HG03025 (cell line): Measurements from ENCODE around the gene ERVK3-1.
A peak's percentile ranks its signal among the peaks of the same experiment; 100 is the strongest.
"Not testable (repeated sequence)": the region's sequence is repeated elsewhere in the genome, so short reads cannot be mapped to it uniquely, and the experiment has no call there.

Source experiments
- ATAC-seq: cut with Tn5 transposase; IDR thresholded peaks from one replicate; pipeline ENCODE4 v1.9.1; 2021; ENCODE audit warnings: mild to moderate bottlenecking, moderate library complexity; ENCODE audit not compliant: unreplicated experiment, low FRiP score

Gene ERVK3-1, protein sequence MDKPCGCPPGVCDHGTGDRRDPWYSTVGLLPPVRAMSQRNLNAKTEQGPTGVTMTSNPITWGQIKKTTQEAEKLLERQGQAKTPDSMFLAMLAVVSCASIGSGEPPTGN

DNA sequence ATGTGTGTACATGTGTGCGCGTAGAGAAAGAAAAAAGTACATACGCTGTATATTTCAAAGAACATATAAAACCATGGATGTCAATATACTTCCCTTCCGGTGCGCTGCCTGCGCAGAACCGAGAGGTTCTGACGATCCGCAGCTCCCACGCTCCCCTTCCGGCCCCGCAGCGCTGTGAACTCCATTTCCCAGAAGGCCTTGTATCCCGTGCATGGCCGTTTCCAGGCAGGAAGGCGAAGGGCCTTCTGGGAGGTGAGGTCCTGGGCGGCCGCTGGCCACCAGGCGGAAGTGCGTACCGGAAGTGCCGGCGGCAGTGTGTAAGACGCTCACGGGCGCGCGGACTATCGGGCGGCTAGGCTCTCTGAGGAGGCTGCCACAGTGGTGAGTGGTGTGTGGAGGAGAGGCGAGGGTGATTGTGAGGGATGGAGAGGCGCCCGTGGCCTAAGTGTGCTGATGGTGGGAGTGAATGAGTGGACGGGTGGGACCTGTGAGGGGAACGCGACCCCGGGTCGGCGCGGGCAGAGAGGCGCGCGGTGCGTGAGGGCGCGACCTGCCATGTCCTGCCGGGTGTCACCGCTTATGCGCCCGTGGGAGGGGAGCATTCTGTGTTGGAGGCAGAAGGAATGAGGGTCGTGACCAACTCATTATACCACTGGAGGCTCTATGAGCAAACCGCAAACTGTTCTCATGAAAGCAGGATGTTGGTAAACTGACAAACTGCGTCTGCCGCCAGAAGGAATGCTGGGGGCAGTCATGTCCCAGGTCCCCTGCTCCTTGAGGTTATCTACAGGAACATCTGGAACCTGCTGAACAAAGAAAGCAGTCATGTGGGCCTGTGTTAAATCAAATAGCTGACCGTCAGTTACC, at the start of gene ERVK3-1:
Gene ERVK3-1, plus strand, starts transcription at position 313 of the 867 bp plus-strand sequence. CDS start 6,792 bp downstream, outside the sequence.
- ATAC-seq, result peak; percentile 91

DNA sequence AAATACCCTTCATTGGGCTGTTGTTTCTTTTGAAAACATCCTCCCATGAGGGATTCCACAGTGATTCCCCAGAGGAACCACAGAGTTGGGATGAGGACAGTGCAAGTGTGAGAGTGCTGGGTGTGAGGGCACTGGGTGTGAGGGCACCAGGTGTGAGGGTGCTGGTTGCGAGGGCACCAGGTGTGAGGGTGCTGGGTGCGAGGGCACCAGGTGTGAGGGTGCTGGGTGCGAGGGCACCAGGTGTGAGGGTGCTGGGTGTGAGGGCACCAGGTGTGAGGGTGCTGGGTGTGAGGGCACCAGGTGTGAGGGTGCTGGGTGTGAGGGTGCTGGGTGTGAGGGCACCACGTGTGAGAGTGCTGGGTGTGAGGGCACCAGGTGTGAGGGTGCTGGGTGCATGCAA, 46.9 kb upstream of the ERVK3-1 start:
- not testable (repeated sequence) for ATAC-seq

DNA sequence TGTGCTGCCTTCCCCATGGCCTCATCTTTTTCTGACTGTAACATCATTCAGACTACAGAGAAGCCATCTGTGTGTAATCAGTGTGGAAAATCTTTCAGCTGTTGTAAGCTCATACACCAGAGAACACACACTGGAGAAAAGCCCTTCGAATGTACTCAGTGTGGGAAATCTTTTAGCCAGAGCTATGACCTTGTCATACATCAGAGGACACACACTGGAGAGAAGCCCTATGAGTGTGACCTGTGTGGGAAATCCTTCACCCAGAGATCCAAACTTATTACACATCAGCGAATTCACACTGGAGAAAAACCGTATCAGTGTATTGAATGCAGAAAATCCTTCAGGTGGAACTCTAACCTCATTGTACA, 43.6 kb upstream of the ERVK3-1 start:
- ATAC-seq, result no peak

DNA sequence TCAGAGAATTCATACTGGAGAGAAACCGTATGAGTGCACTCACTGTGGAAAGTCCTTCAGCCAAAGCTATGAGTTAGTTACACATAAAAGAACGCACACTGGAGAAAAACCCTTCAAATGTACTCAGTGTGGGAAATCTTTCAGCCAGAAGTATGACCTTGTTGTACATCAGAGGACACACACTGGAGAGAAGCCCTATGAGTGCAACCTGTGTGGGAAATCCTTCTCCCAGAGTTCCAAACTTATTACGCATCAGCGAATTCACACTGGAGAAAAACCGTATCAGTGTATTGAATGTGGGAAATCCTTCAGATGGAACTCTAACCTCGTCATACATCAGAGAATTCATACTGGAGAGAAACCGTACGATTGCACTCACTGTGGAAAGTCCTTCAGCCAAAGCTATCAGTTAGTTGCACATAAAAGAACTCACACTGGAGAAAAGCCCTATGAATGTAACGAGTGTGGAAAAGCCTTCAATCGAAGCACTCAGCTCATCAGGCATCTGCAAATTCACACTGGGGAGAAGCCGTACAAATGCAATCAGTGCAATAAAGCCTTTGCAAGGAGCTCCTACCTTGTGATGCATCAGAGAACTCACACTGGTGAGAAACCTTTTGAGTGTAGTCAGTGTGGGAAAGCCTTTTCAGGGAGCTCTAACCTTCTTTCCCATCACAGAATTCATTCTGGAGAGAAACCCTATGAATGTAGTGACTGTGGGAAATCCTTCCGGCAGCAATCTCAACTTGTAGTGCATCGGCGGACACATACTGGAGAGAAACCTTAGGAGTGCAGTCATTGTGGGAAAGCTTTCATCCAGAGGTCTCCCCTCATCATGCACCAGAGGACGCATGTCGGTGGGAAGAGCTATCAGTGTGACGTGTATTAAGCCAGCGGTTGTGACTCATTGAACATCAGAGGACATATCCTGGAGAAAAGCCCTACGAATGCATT, 42.9 kb upstream of the ERVK3-1 start:
- no peak for ATAC-seq

DNA sequence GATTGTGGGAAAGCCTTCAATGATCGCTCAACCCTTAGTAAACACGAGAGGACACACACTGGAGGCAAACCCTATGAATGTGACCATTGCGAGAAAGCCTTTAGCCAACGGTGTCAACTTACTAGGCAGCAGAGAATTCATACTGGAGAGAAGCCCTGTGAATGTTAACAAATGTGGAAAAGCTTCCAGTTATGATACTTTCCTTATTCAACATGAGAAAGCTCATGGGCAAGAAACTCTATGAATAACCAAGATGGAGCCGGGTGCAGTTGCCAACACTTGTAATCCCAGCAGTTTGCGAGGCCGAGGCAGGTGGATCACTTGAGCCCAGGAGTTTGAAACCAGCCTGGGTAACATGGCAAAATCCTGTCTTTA, 42.3 kb upstream of the ERVK3-1 start:
- no peak for ATAC-seq

DNA sequence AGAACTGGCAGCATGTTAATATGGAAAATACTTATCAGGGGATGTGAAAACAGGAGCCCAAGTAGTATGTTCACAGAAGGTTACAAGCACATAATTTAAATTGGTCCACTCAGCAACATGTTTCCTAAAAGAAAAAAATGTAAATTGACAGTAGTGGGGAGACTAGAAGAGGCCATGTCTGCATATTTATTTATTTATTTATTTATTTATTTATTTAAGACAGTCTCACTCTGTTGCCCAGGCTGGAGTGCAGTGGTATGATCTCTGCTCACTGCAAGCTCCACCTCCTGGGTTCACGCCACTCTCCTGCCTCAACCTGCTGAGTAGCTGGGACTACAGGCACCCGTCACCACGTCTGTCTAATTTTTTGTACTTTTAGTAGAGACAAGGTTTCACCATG, 40.1 kb upstream of the ERVK3-1 start:
- no peak for ATAC-seq

DNA sequence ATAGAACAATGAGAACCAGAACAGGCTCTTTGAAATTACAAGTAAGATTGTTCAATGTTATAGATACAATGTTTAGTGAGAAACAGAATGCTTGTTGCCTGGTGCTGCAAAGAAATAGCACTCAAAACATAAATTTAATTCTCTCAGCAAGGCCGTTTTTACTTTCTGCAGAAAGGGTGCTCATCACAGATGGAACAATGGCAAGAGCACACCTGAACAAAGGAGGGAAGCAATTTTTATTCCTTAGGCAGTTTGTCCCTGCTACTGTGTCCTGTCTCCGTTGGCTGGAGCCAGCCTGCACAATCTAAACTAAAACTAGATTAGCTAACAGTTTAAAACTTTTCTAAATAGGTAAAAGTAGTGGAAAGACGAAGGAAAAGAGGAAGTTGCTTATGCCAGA, 36.8 kb upstream of the ERVK3-1 start:
- no peak for ATAC-seq

DNA sequence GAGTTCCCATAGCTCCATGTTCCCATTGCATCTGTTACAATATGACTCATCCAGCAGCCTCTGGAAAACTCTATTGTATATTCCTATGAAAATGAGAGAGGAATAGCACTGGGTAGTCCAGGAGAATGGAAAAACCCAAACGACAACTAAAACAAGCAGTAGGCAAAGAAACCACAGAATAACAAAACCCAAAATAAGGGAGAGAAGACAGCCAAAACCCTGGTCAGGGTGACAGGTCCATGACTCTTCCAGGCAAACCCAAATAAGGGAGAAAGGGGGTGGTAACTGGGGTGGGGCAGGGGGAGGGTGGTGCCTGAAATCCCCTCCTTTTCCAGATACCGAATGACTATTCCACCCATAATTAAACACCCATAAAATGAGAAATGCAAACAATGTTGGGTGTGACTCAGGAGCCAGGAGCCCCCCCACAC, 30.4 kb upstream of the ERVK3-1 start:
- ATAC-seq, result no peak

DNA sequence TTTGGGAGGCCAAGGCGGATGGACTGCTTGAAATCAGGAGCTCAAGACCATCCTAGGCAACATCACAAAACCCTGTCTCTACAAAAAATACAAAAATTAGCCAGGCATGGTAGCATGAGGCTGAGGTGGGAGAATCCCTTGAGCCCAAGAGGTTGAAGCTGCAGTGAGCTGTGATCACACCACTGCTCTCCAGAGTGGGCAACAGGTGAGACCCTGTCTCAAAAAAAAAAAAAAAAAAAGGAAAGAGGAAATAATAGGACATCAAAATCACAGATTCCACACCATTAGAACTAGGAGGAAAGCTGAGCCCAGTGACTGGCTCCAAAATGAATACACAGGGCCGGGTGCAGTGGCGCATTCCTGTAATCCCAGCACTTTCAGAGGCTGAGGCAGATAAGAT, 29.6 kb upstream of the ERVK3-1 start:
- ATAC-seq, result no peak

DNA sequence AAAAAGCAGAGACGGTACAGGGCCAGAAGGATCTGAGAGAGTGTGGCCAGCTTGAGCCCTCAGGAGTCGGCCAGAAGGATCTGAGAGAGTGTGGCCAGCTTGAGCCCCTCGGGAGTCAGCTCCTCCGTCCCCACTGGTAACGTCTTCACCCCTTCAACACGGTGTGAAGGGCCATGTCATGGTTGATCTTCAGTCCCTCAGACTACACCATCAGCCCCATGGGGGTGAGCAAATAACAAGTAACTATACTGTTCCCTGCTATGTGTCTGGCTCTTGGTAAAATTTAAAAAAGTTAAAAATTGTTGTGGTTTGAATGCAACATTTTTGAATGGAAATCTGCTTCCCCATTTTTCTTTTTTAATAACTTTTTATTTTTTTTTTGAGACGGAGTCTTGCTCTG, 28.0 kb upstream of the ERVK3-1 start:
- ATAC-seq, result no peak

DNA sequence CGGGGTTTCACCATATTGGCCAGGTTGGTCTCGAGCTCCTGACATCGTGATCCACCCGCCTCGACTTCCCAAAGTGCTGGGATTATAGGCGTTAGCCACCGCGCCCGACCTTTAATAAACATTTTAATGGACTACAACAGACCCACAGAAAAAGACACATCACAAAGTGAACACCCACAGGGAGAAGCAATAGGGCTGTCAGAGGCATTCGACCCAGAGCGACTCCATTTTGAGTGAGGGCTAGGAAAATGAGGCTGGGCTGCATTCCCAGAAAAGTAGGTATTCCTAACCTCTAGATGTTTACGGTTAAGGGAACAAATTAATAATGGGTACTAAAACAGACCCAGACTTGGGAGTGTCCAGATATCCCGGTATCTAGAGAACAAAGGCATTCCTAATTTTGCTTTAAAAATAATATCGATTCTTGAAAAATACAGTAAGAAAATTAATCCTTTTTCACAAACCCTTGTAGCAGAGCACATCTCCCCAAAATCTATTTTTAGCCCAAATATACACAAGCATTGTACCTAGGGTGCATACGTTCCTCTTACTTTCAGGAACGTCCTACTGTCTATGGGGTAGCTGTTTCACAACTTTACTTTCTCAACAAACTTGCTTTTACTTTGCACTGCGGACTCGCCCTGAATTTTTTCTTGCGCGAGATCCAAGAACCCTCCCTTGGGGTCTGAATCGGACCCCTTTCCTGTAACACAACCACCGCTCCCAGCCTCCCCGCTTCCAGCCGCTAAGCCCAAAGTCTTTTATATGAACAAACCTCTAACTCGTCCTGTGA, 27.2 kb upstream of the ERVK3-1 start:
- ATAC-seq, result no peak

DNA sequence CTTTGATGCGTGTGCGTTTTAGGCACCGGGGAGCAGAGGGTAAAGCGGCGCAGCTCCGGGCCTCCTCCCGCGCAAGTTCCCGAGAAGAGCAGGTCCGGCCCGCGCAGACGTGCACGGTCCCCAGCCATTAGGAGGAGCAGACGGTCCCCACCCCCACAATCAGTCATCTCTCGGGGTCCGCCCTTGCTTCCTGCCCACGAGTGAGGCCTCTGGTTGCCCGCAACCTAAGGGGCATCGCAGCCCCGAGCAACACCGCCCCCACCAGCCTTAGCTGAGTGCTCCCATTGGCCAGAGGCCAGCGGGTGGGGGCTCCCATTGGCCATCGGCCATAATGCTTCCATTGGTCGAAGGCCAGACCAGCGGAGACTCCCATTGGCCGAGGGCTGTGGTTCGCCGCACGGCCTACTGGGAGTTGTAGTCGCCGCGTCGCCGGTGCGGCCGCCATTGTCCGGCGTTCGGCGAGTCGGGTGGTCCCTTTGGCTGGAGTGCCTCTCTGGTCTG, 26.6 kb upstream of the ERVK3-1 start, which contains the start of gene ZNF8:
Gene ZNF8, plus strand, starts transcription at position 415 of the 501 bp plus-strand sequence. CDS start 127 bp downstream, outside the sequence.
- ATAC-seq, result peak; percentile 94

DNA sequence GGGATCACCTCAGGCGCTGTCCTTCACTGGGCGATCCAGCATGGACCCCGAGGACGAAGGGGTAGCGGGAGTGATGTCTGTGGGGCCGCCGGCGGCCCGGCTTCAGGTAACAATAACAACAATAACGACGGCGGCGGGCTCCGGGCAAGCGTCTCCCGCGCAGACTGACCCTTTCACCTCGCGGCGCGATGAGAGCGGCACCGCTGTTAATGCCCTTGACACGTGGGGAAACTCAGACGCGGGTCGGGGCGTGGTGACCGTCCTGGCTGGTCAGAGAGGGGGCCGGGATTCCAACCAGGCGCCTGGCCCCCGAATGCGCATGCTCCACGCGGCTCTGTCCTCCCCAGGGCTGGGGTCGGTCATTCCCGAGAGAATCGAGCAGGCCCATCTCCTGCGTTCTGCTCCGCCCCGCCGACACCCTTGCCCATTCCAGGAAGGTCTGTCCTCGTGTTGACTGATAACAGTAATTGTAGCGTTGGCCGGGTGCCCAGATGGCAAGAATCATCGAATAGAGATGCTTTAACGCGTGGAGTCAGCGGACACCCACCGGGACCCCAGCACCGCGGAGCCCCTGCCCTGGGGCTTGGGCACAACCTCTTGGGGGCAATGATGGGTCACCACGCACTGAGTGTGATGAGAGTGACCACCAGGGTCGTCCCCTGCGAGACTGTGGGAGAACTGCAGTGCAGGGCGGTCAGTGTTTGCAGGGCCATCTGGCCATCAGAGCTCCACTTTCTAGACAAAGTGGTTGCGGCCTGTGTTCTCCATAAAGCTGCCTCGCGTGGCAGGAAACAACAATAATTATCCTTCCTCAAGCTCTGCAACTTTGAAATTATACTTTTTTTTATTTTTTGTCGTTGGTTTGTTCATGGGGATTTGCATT, 25.9 kb upstream of the ERVK3-1 start:
- ATAC-seq, result peak; percentile 34

DNA sequence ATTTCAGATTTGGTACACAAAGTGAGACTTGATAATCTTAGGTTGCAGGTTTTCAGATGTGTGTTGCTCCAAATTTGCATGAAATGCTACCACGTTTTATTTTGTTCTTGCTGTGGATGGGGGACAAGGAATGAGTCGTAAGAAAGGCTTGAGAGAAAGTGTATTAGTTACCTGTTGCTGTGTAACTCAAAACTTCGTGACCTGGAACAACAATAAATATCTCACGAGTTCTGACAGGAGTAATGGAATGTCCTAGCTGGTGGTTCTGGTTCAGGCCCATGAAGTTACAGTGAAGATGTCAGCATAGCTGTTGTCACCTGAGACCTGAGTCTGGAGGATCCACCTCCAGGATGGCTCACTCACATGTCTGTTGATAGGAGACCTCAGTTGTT, 25.3 kb upstream of the ERVK3-1 start:
- no peak for ATAC-seq

DNA sequence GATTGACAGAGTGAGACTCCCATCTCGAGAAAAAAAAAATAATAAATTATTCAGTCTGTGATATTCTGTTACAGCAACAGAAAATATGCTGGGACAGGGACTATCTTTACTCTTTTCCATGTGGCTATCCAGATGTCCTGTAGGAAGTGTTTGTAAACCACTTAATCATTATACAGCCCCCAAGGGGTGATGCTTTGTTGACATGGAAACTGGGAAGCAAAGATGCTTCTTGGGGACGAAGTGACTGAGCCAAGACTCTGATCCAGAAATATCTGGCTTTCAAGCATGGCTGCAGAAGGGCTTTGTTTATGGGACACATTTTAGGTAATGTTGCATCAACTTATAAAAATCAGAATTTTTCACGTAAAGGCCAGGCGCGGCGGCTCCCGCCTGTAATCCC, 21.0 kb upstream of the ERVK3-1 start:
- no peak for ATAC-seq

DNA sequence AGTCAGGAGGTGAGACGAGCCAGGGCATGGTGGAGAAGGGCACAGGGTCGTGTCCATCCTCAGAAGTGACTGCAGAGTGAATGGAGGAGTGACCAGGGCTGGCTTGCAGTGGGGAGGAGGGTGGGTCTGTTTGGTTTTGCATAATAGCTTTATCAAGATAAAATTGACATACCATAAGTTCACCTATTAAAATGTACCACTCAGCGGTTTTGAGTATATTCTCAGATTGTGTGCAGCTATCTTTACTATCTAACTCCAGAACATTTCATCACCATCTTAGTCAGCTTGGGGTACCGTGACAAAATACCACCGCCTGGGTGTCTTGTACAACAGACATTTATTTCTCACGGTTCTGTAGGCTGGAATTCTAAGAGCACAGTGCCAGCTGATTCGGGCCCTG, 13.2 kb upstream of the ERVK3-1 start:
- no peak for ATAC-seq

DNA sequence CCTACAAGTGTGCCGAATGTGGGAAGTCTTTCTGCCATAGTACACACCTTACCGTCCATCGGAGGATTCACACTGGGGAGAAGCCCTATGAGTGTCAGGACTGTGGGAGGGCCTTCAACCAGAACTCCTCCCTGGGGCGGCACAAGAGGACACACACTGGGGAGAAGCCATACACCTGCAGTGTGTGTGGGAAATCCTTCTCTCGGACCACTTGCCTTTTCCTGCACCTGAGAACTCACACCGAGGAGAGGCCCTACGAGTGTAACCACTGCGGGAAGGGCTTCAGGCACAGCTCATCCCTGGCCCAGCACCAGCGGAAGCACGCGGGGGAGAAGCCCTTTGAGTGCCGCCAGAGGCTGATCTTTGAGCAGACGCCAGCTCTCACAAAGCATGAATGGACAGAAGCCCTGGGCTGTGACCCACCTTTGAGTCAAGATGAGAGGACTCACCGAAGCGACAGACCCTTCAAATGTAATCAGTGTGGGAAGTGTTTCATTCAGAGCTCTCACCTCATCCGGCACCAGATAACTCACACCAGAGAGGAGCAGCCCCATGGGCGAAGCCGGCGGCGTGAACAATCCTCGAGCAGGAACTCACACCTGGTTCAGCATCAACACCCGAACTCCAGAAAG, 10.3 kb upstream of the ERVK3-1 start:
- ATAC-seq, result no peak

DNA sequence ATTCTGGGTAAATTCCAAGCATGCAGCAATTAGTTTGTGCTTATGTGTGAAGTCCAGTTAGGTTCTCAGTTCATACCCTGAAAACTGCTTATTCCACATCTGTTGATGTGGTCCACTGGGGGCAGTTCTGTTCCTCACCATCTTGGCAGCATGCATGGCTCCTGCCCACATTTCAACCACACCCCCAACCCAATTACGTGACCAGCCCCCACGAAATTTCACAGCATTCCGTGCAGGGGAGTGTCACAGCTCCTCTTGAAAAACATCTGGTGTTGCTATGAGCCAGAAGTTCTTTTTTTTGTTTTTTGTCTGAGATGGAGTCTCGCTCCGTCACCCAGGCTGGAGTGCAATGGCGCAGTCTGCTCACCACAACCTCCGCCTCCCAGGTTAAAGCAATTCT, 9.1 kb upstream of the ERVK3-1 start:
- no peak for ATAC-seq

DNA sequence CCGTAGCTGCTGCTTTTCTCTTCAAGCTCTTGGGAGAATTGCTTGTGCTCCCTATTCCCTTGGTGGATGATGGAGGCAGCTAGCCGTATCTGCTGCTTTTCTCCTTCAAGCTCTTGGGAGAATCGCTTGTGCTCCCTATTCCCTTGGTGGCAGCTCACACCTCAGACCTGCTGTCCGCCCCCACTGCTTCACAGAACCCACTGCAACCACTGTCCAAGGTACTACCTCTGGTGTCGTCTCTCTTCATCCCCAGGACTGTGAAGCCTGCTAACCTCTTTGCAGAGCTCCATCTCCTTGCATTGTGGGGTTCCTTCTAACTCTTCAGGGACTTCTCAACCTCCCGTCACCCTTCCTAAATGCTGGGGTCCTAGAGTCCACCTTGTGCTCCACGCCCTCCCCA, 4.6 kb upstream of the ERVK3-1 start:
- no peak for ATAC-seq
